ENCODE data around the gene GPR31.

The GPR31 gene

DNA sequence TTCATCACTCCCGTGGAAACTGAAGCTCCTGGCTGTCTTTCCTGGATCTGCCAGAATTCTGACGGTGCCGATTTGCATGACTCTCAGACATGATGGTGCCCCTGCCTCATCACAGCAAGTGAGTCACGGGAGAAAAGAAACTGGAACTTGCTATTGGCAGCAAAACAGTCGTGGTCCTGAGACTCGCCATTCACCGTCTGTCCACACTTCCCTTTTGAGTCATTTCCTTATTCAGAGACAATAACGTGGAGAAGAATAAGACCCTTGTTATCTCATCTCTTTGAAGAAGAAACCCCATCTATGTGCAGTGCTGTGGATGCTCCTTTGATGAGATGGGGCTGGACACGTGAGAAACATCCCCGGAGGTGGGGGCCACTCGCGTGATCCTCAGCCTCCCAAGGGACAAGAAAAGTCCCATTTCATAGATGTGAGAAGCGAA, 4.2 kb downstream of the GPR31 start:
- Mint-ChIP-seq H3K27ac (no peak overlapping the region), H3K36me3 (ENCODE audit: low read depth) (no peaks in the 10 kb centered on the region), H3K4me1 (ENCODE audit: low read depth) (peaks cover 12% of the 10 kb centered on the region), H3K27me3 (ENCODE audit: low read depth) (peaks cover 4% of the 10 kb centered on the region), H3K9me3 (no peaks in the 10 kb centered on the region), H3K4me3 (no peak overlapping the region)

DNA sequence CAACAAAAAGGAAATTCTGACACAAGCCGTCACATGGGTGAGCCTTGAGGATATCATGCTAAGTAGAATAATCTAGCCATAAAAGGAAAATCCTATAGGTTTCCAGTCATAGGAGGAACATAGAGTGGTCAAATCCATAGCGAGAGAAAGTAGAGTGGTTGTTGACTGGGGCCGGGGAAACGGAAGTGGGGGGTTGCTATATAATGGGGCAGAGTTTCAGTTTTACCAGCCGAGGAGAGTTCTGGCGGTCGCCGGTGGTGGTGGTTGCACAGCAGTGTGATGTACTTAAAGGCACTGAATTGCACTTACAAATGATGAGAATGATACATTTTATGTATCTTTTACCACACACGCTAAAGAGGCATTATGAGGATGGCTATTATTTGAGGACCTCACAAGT, 4.9 kb downstream of the GPR31 start:
- H3K36me3 Mint-ChIP-seq (ENCODE audit: low read depth): no peaks in the 10 kb centered on the region
- H3K4me3 Mint-ChIP-seq: no peak overlapping the region
- peaks cover 16% of the 10 kb centered on the region for H3K4me1 Mint-ChIP-seq (ENCODE audit: low read depth)
- H3K27me3 Mint-ChIP-seq (ENCODE audit: low read depth): peaks cover 4% of the 10 kb centered on the region
- H3K27ac Mint-ChIP-seq: no peak overlapping the region
- H3K9me3 Mint-ChIP-seq: no peaks in the 10 kb centered on the region

- H3K4me1 Mint-ChIP-seq (ENCODE audit: low read depth): peaks cover 18% of the 10 kb centered on the region
- no peak overlapping the region for H3K27ac Mint-ChIP-seq
- H3K36me3 Mint-ChIP-seq (ENCODE audit: low read depth): no peaks in the 10 kb centered on the region
- peaks cover 4% of the 10 kb centered on the region for H3K27me3 Mint-ChIP-seq (ENCODE audit: low read depth)
- H3K4me3 Mint-ChIP-seq: no peak overlapping the region
- no peaks in the 10 kb centered on the region for H3K9me3 Mint-ChIP-seq
These were observed 6.1 kb downstream of the GPR31 start for GRCh38 chr6:167151648-167152047.

GRCh38 chr6:167150941-167151549, 6.7 kb downstream of the GPR31 start:
- H3K27ac Mint-ChIP-seq: no peak overlapping the region
- no peak overlapping the region for H3K4me3 Mint-ChIP-seq
- no peaks in the 10 kb centered on the region for H3K36me3 Mint-ChIP-seq (ENCODE audit: low read depth)
- no peaks in the 10 kb centered on the region for H3K9me3 Mint-ChIP-seq
- peaks cover 4% of the 10 kb centered on the region for H3K27me3 Mint-ChIP-seq (ENCODE audit: low read depth)
- H3K4me1 Mint-ChIP-seq (ENCODE audit: low read depth): peaks cover 21% of the 10 kb centered on the region

GRCh38 chr6:167148997-167149396, 8.8 kb downstream of the GPR31 start:
- Mint-ChIP-seq H3K36me3 (ENCODE audit: low read depth) (no peaks in the 10 kb centered on the region), H3K9me3 (no peaks in the 10 kb centered on the region), H3K4me1 (ENCODE audit: low read depth) (peaks cover 21% of the 10 kb centered on the region), H3K4me3 (no peak overlapping the region), H3K27me3 (ENCODE audit: low read depth) (peaks cover 11% of the 10 kb centered on the region), H3K27ac (no peak overlapping the region)

- Mint-ChIP-seq H3K4me3 (no peak overlapping the region), H3K36me3 (ENCODE audit: low read depth) (no peaks in the 10 kb centered on the region), H3K27me3 (ENCODE audit: low read depth) (peaks cover 10% of the 10 kb centered on the region), H3K27ac (no peak overlapping the region), H3K4me1 (ENCODE audit: low read depth) (peaks cover 21% of the 10 kb centered on the region), H3K9me3 (no peaks in the 10 kb centered on the region)
These were observed 9.8 kb downstream of the GPR31 start for GRCh38 chr6:167148021-167148420.

DNA sequence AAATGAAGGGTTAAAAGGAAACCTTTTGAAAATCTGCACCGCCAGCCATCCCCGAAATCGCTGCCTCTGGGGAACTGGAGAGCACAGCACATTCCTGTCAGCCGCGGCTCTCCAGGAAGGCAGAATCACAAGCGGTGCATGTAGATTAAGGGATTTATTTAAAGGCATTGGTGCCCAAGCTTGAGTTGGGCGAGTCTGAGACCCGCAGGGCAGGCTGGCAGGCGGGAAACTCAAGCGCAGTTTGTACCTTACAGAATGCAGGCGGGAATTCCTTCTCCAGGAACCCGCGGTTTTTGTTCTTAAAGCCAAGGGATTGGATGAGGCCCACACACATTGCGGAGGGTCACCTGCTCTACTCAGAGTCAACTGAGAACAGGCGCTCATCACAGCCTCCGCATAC, 10.8 kb downstream of the GPR31 start:
- H3K9me3 Mint-ChIP-seq: no peaks in the 10 kb centered on the region
- H3K27ac Mint-ChIP-seq: no peak overlapping the region
- peaks cover 6% of the 10 kb centered on the region for H3K27me3 Mint-ChIP-seq (ENCODE audit: low read depth)
- H3K4me1 Mint-ChIP-seq (ENCODE audit: low read depth): peaks cover 16% of the 10 kb centered on the region
- no peaks in the 10 kb centered on the region for H3K36me3 Mint-ChIP-seq (ENCODE audit: low read depth)
- H3K4me3 Mint-ChIP-seq: peak overlapping the region; percentile 57

DNA sequence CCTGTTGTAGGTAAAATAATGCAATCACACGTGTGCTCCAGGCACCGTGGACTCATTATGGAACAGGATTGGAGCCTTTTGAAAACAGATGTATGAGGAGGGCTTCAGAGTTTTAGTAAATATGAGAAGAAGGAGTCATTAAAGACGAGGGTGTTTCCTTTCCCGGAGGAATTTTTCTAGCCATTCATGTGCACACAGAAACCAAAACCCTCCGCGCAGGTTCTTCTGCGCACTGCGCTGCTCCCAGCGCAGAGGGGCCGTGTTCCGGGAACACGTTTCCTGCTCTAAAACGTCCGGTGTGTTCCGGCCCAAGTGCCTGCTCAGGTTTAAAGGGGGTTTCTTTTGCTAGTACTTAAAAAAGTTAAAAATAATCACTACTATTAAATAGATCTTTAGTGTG, 11.6 kb downstream of the GPR31 start:
- Mint-ChIP-seq H3K9me3 (no peaks in the 10 kb centered on the region), H3K4me3 (peak overlapping the region; percentile 57), H3K27ac (no peak overlapping the region), H3K36me3 (ENCODE audit: low read depth) (no peaks in the 10 kb centered on the region), H3K4me1 (ENCODE audit: low read depth) (peaks cover 14% of the 10 kb centered on the region), H3K27me3 (ENCODE audit: low read depth) (peaks cover 6% of the 10 kb centered on the region)

- H3K4me3 Mint-ChIP-seq: no peak overlapping the region
- H3K36me3 Mint-ChIP-seq (ENCODE audit: low read depth): no peaks in the 10 kb centered on the region
- H3K27ac Mint-ChIP-seq: no peak overlapping the region
- peaks cover 9% of the 10 kb centered on the region for H3K4me1 Mint-ChIP-seq (ENCODE audit: low read depth)
- peaks cover 7% of the 10 kb centered on the region for H3K27me3 Mint-ChIP-seq (ENCODE audit: low read depth)
- H3K9me3 Mint-ChIP-seq: no peaks in the 10 kb centered on the region
These were observed 12.3 kb downstream of the GPR31 start for GRCh38 chr6:167145461-167145860.

- no peak overlapping the region for H3K27ac Mint-ChIP-seq
- H3K27me3 Mint-ChIP-seq (ENCODE audit: low read depth): peaks cover 13% of the 10 kb centered on the region
- H3K36me3 Mint-ChIP-seq (ENCODE audit: low read depth): no peaks in the 10 kb centered on the region
- H3K4me1 Mint-ChIP-seq (ENCODE audit: low read depth): peaks cover 7% of the 10 kb centered on the region
- H3K4me3 Mint-ChIP-seq: no peak overlapping the region
- H3K9me3 Mint-ChIP-seq: no peaks in the 10 kb centered on the region
These were observed 14.7 kb downstream of the GPR31 start for GRCh38 chr6:167143041-167143440.

GRCh38 chr6:167142433-167142761, 15.4 kb downstream of the GPR31 start:
- Mint-ChIP-seq H3K27me3 (ENCODE audit: low read depth) (peaks cover 18% of the 10 kb centered on the region), H3K36me3 (ENCODE audit: low read depth) (no peaks in the 10 kb centered on the region), H3K4me3 (no peak overlapping the region), H3K9me3 (no peaks in the 10 kb centered on the region), H3K27ac (no peak overlapping the region), H3K4me1 (ENCODE audit: low read depth) (peaks cover 4% of the 10 kb centered on the region)

GRCh38 chr6:167141667-167142432, 15.9 kb downstream of the GPR31 start:
- Mint-ChIP-seq H3K9me3 (no peaks in the 10 kb centered on the region), H3K27me3 (ENCODE audit: low read depth) (peaks cover 23% of the 10 kb centered on the region), H3K36me3 (ENCODE audit: low read depth) (no peaks in the 10 kb centered on the region), H3K4me3 (no peak overlapping the region), H3K27ac (no peak overlapping the region), H3K4me1 (ENCODE audit: low read depth) (peaks cover 4% of the 10 kb centered on the region)

GRCh38 chr6:167140589-167141474, 16.9 kb downstream of the GPR31 start:
- Mint-ChIP-seq H3K36me3 (ENCODE audit: low read depth) (no peaks in the 10 kb centered on the region), H3K4me1 (ENCODE audit: low read depth) (no peaks in the 10 kb centered on the region), H3K9me3 (no peaks in the 10 kb centered on the region), H3K27ac (no peak overlapping the region), H3K27me3 (ENCODE audit: low read depth) (peaks cover 26% of the 10 kb centered on the region), H3K4me3 (no peak overlapping the region)

- Mint-ChIP-seq H3K4me3 (no peak overlapping the region), H3K9me3 (no peaks in the 10 kb centered on the region), H3K27ac (no peak overlapping the region), H3K36me3 (ENCODE audit: low read depth) (no peaks in the 10 kb centered on the region), H3K27me3 (ENCODE audit: low read depth) (peaks cover 27% of the 10 kb centered on the region), H3K4me1 (ENCODE audit: low read depth) (no peaks in the 10 kb centered on the region)
These were observed 18.0 kb downstream of the GPR31 start for GRCh38 chr6:167139761-167140160.

DNA sequence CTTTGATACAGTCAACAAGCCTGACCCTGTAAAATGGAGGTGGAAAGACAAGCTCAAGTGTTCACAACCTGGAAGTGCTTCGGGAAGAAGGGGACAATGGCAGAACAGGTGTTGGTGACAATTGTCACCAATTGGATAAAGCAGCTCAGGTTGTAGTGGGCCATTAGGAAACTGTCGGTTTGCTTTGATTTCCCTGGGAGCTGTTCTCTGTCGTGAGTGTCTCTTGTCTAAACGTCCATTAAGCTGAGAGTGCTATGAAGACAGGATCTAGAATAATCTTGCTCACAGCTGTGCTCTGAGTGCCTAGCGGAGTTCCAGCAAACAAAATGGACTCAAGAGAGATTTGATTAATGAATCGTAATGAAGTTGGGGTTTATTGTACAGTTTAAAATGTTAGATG, 19.9 kb downstream of the GPR31 start:
- H3K4me1 Mint-ChIP-seq (ENCODE audit: low read depth): no peaks in the 10 kb centered on the region
- no peaks in the 10 kb centered on the region for H3K36me3 Mint-ChIP-seq (ENCODE audit: low read depth)
- no peaks in the 10 kb centered on the region for H3K9me3 Mint-ChIP-seq
- H3K27me3 Mint-ChIP-seq (ENCODE audit: low read depth): peaks cover 20% of the 10 kb centered on the region
- H3K27ac Mint-ChIP-seq: no peak overlapping the region
- H3K4me3 Mint-ChIP-seq: no peak overlapping the region

Measured in T-helper 1 cell treated with Interleukin-12 subunit alpha and Interleukin-12 subunit beta and Interleukin-4 antibody, amounts not matched to agents 30 μg/mL and 1 μg/mL, for 36 hours (primary cell).